HEK293 (cell line): ENCODE data around the gene USP6.
"Not testable (repeated sequence)": the region's sequence is repeated elsewhere in the genome, so short reads cannot be mapped to it uniquely, and the experiment has no call there.

Source experiments
- CTCF ChIA-PET: fragments of 350-600 bp; formaldehyde crosslinking; extraction: SDS; loops from one replicate; lab custom pipeline; 2021; ENCODE audit warnings: antibody characterized with exemption; lab: Yijun Ruan, JAX
- POLR2A ChIA-PET: fragments of 300-600 bp; formaldehyde crosslinking; extraction: SDS; loops from one replicate; lab custom pipeline; 2020; ENCODE audit warnings: antibody characterized with exemption, inconsistent platforms; lab: Yijun Ruan, JAX
- H3K27ac ChIP-seq: fragments of 200-500 bp; sonication (Bioruptor generic); 2 replicates; pipeline ENCODE4 v1.5.1; 2014; ENCODE audit warnings: low read depth, low read length, control low read depth, inconsistent platforms; ENCODE audit errors: extremely low read depth
- H3K36me3 ChIP-seq, 2 experiments: fragments of 200-500 bp in 1 of 2; sonication (Bioruptor generic) in 1 of 2; 1 replicate in 1 of 2; 2 replicates in 1 of 2; pipeline ENCODE4 v1.5.1; 2014 to 2017; ENCODE audit warnings: inconsistent platforms in 2 of 2, low read length in 2 of 2; ENCODE audit not compliant: control insufficient read depth in 2 of 2, insufficient read depth in 1 of 2
- H3K4me1 ChIP-seq: fragments of 200-500 bp; sonication (Bioruptor generic); 2 replicates; pipeline ENCODE4 v1.5.1; 2014; ENCODE audit warnings: mild to moderate bottlenecking, low read length, inconsistent platforms; ENCODE audit not compliant: control insufficient read depth, insufficient read depth
- H3K4me3 ChIP-seq: 2 replicates; pipeline ENCODE4 v1.5.1; 2011; ENCODE audit warnings: low read depth, mild to moderate bottlenecking, control low read depth, low read length, moderate library complexity
- H3K9me3 ChIP-seq: fragments of 200-500 bp; sonication (Bioruptor generic); 2 replicates; pipeline ENCODE4 v1.5.1; 2014; ENCODE audit warnings: low read depth, low read length, inconsistent platforms; ENCODE audit not compliant: control insufficient read depth, insufficient read depth
- KLF16 ChIP-seq: fragments of 450-650 bp; formaldehyde crosslinking; IDR thresholded peaks from 2 replicates; pipeline ENCODE4 v1.5.1; 2017; ENCODE audit warnings: missing biosample characterization, missing genetic modification characterization
- REPIN1 ChIP-seq: fragments of 450-650 bp; formaldehyde crosslinking; IDR thresholded peaks from 2 replicates; pipeline ENCODE4 v1.5.1; 2017; ENCODE audit warnings: missing biosample characterization, missing genetic modification characterization, low read depth
- ZNF121 ChIP-seq: fragments of 450-650 bp; formaldehyde crosslinking; IDR thresholded peaks from 2 replicates; pipeline ENCODE4 v1.5.1; 2016; ENCODE audit warnings: missing biosample characterization, missing genetic modification characterization
- ZNF155 ChIP-seq: fragments of 450-650 bp; formaldehyde crosslinking; IDR thresholded peaks from 2 replicates; pipeline ENCODE4 v1.5.1; 2016; ENCODE audit warnings: missing biosample characterization, missing genetic modification characterization
- ZNF280D ChIP-seq: fragments of 450-650 bp; formaldehyde crosslinking; IDR thresholded peaks from 2 replicates; pipeline ENCODE4 v1.5.1; 2016; ENCODE audit warnings: missing biosample characterization, missing genetic modification characterization
- ZNF341 ChIP-seq: fragments of 450-650 bp; formaldehyde crosslinking; IDR thresholded peaks from 2 replicates; pipeline ENCODE4; 2016; ENCODE audit warnings: low read depth, missing biosample characterization, missing genetic modification characterization
- ZSCAN23 ChIP-seq: fragments of 450-650 bp; formaldehyde crosslinking; IDR thresholded peaks from 2 replicates; pipeline ENCODE4 v1.5.1; 2016; ENCODE audit warnings: missing biosample characterization, missing genetic modification characterization
- ZSCAN30 ChIP-seq: fragments of 450-650 bp; IDR thresholded peaks from 2 replicates; pipeline ENCODE4 v1.5.1; 2018; ENCODE audit warnings: missing biosample characterization, mild to moderate bottlenecking, missing genetic modification characterization, moderate library complexity

The USP6 gene

GRCh38 chr17:5128905-5129535 lies 13.2 kb downstream of the USP6 start (continued):
- TF ChIP-seq ZNF280D (tag by site-specific recombination) (no peak), ZSCAN23 (tag by site-specific recombination) (no peak), REPIN1 (tag by site-specific recombination) (no peak), KLF16 (tag by site-specific recombination) (no peak), ZNF155 (tag by site-specific recombination) (no peak), ZSCAN30 (tag by site-specific recombination) (no peak), ZNF121 (tag by site-specific recombination) (no peak)
- TF ChIP-seq, all 188 proteins: peak for 0

- H3K4me1 ChIP-seq, H3K27ac ChIP-seq, H3K36me3 ChIP-seq, POLR2A ChIA-PET, H3K9me3 ChIP-seq, H3K4me3 ChIP-seq, CTCF ChIA-PET: not testable (repeated sequence)
These were observed 13.9 kb downstream of the USP6 start for GRCh38 chr17:5129770-5130169.

- H3K4me1 ChIP-seq, H3K9me3 ChIP-seq, H3K27ac ChIP-seq, H3K4me3 ChIP-seq, POLR2A ChIA-PET, H3K36me3 ChIP-seq, CTCF ChIA-PET: not testable (repeated sequence)
These were observed 14.4 kb downstream of the USP6 start for GRCh38 chr17:5130261-5130660.

- H3K9me3 ChIP-seq, H3K4me3 ChIP-seq, H3K27ac ChIP-seq, H3K4me1 ChIP-seq, H3K36me3 ChIP-seq, POLR2A ChIA-PET: not testable (repeated sequence)
- CTCF ChIA-PET: interaction anchor here (1.2 kb wide), 1 partner anchor 149 kb away, joined by 7 read pairs; no protein-coding TSS in a partner anchor
These were observed 14.9 kb downstream of the USP6 start for GRCh38 chr17:5130687-5131086.

- no peak for TF ChIP-seq ZNF341
- CTCF ChIA-PET: interaction anchor here (1.2 kb wide), 1 partner anchor 150 kb away, joined by 7 read pairs; no protein-coding TSS in a partner anchor
These were observed 15.4 kb downstream of the USP6 start for GRCh38 chr17:5131146-5131715.

GRCh38 chr17:5131799-5132502 lies 16.1 kb downstream of the USP6 start:
- not testable (repeated sequence) for H3K27ac ChIP-seq

More at GRCh38 chr17:5131146-5131715, 15.4 kb downstream of the USP6 start:
- POLR2A ChIA-PET: no interaction called here
- no peaks in the 10 kb centered on the region for H3K36me3 ChIP-seq
- H3K9me3 ChIP-seq: no peaks in the 10 kb centered on the region
- no peak overlapping the region for H3K4me3 ChIP-seq
- H3K4me1 ChIP-seq: no peaks in the 10 kb centered on the region
- H3K27ac ChIP-seq: no peak overlapping the region

GRCh38 chr17:5132503-5133225 lies 16.8 kb downstream of the USP6 start:
- H3K27ac ChIP-seq, H3K9me3 ChIP-seq, CTCF ChIA-PET, H3K36me3 ChIP-seq, H3K4me1 ChIP-seq, H3K4me3 ChIP-seq: not testable (repeated sequence)
- POLR2A ChIA-PET: interaction anchor here (0.6 kb wide), 1 partner anchor 15 kb away, joined by 3 read pairs; no protein-coding TSS in a partner anchor

More at GRCh38 chr17:5131799-5132502, 16.1 kb downstream of the USP6 start:
- H3K4me1 ChIP-seq, POLR2A ChIA-PET, H3K36me3 ChIP-seq, H3K9me3 ChIP-seq, H3K4me3 ChIP-seq: not testable (repeated sequence)
- CTCF ChIA-PET: interaction anchor here (1.2 kb wide), 1 partner anchor 151 kb away, joined by 7 read pairs; no protein-coding TSS in a partner anchor
